H1 (cell line): ENCODE data around the gene KBTBD2. TPM values are rescaled to one million over a fixed set of nuclear protein-coding genes. Genes with fewer than 3 reads are reported as not detected.

Experiments used
- CTCF ChIA-PET: fragments of 300-600 bp; sonication (Branson Sonifier 250); formaldehyde crosslinking; loops from one replicate; lab custom pipeline; 2021; ENCODE audit not compliant: partially characterized antibody; lab: Charles Lee
- POLR2A ChIA-PET: fragments of 300-600 bp; sonication (Branson Sonifier 250); formaldehyde crosslinking; loops from one replicate; lab custom pipeline; 2021; ENCODE audit warnings: inconsistent platforms; ENCODE audit not compliant: partially characterized antibody; lab: Charles Lee
- DNase-seq, 2 experiments: peaks; one replicate each; pipeline versions ENCODE4 v3.0.0 to v3.0.0-alpha.2; 2010 to 2022; ENCODE audit warnings: low spot score in 2 of 2, low read depth in 1 of 2, mixed read lengths in 1 of 2
- FAIRE-seq: peaks from 2 replicates; lab custom pipeline; 2011; peaks lifted over from hg19 to GRCh38; lab: Jason Lieb, UNC
- H2AFZ ChIP-seq: 2 replicates; pipeline ENCODE4 v1.8.1; 2012; ENCODE audit warnings: low read length, inconsistent platforms
- H2AK5ac ChIP-seq: 2 replicates; pipeline ENCODE4 v1.6.1; 2013; ENCODE audit warnings: low read depth, low read length
- H2BK120ac ChIP-seq: replicated peaks from 2 replicates; pipeline ENCODE3; 2013; ENCODE audit warnings: low read depth, low read length, inconsistent platforms
- H2BK12ac ChIP-seq: 2 replicates; pipeline ENCODE4 v1.6.1; 2013; ENCODE audit warnings: low read depth, low read length
- H2BK15ac ChIP-seq: 2 replicates; pipeline ENCODE4 v1.6.1; 2013; ENCODE audit warnings: low read length
- H2BK20ac ChIP-seq: 2 replicates; pipeline ENCODE4 v1.6.1; 2013; ENCODE audit warnings: low read length
- H2BK5ac ChIP-seq: 2 replicates; pipeline ENCODE4 v1.6.1; 2013; ENCODE audit warnings: low read depth, low read length
- H3K14ac ChIP-seq: 2 replicates; pipeline ENCODE4 v1.6.1; 2013; ENCODE audit warnings: inconsistent platforms; ENCODE audit not compliant: insufficient read length
- H3K18ac ChIP-seq: 2 replicates; pipeline ENCODE4 v1.6.1; 2013; ENCODE audit warnings: low read length; ENCODE audit errors: extremely low read depth
- H3K23ac ChIP-seq: 2 replicates; pipeline ENCODE4 v1.6.1; 2013; ENCODE audit warnings: inconsistent platforms; ENCODE audit not compliant: insufficient read length
- H3K23me2 ChIP-seq: 2 replicates; pipeline ENCODE4 v1.6.1; 2013; ENCODE audit warnings: low read depth, low read length
- H3K27ac ChIP-seq: 2 replicates; pipeline ENCODE4 v1.6.1; 2011; ENCODE audit warnings: low read depth, low read length, inconsistent platforms
- H3K27me3 ChIP-seq, 4 experiments: replicated peaks in 1 of 4; 1 replicate in 1 of 4; 2 replicates in 3 of 4; pipeline versions ENCODE4 v1.6.1 to v1.8.1; 2011 to 2013; ENCODE audit warnings: low read length in 3 of 4, mild to moderate bottlenecking in 3 of 4, inconsistent platforms in 2 of 4, mixed read lengths in 2 of 4, moderate library complexity in 1 of 4; ENCODE audit not compliant: control insufficient read depth in 3 of 4, insufficient read depth in 3 of 4; ENCODE audit errors: extremely low read depth in 1 of 4
- H3K36me3 ChIP-seq, 4 experiments: 2 replicates each; pipeline versions ENCODE4 v1.6.1 to v1.8.1; 2011 to 2013; ENCODE audit warnings: mild to moderate bottlenecking in 4 of 4, low read length in 3 of 4, moderate library complexity in 2 of 4, control low read depth in 1 of 4, inconsistent platforms in 1 of 4; ENCODE audit not compliant: insufficient read depth in 4 of 4, control insufficient read depth in 2 of 4
- H3K4ac ChIP-seq: replicated peaks from 2 replicates; pipeline ENCODE3; 2013; ENCODE audit warnings: low read length, low read depth, mixed read lengths, inconsistent platforms; ENCODE audit not compliant: insufficient read length
- H3K4me1 ChIP-seq, 4 experiments: replicated peaks in 1 of 4; 1 replicate in 1 of 4; 2 replicates in 3 of 4; pipeline versions ENCODE4 v1.6.1 to v1.8.1; 2011 to 2013; ENCODE audit warnings: low read length in 3 of 4, inconsistent platforms in 2 of 4, mixed read lengths in 1 of 4; ENCODE audit not compliant: insufficient read depth in 4 of 4, control insufficient read depth in 3 of 4
- H3K4me2 ChIP-seq, 2 experiments: 2 replicates each; pipeline versions ENCODE4 v1.6.1 to v1.8.1; 2011 to 2013; ENCODE audit warnings: low read depth in 2 of 2, low read length in 2 of 2, control low read depth in 1 of 2, inconsistent platforms in 1 of 2, mild to moderate bottlenecking in 1 of 2; ENCODE audit not compliant: insufficient read depth in 1 of 2
- H3K4me3 ChIP-seq, 4 experiments: fragments of 200-600, 300-600 bp in 1 of 4; sonication (generic), shearing (Covaris generic), sonication (Bioruptor Twin) in 1 of 4; 2 replicates each; pipeline versions ENCODE4 v1.5.1 to v1.8.1; 2011 to 2016; ENCODE audit warnings: low read length in 4 of 4, low read depth in 3 of 4, control low read depth in 2 of 4, inconsistent platforms in 2 of 4, mild to moderate bottlenecking in 2 of 4, mixed read lengths in 1 of 4, moderate library complexity in 1 of 4; ENCODE audit not compliant: insufficient read depth in 2 of 4; ENCODE audit errors: extremely low read depth in 1 of 4
- H3K56ac ChIP-seq: replicated peaks from 2 replicates; pipeline ENCODE3; 2013; ENCODE audit warnings: low read depth, mild to moderate bottlenecking, mixed read lengths, low read length, inconsistent platforms; ENCODE audit not compliant: insufficient read length
- H3K79me1 ChIP-seq: 2 replicates; pipeline ENCODE4 v1.6.1; 2013; ENCODE audit warnings: low read depth, low read length, control low read depth
- H3K79me2 ChIP-seq, 2 experiments: 2 replicates each; pipeline versions ENCODE4 v1.6.1 to v1.8.1; 2012 to 2013; ENCODE audit warnings: low read length in 2 of 2, mild to moderate bottlenecking in 2 of 2, inconsistent platforms in 1 of 2; ENCODE audit not compliant: insufficient read depth in 2 of 2, control insufficient read depth in 1 of 2
- H3K9ac ChIP-seq, 4 experiments: replicated peaks in 1 of 4; 1 replicate in 1 of 4; 2 replicates in 3 of 4; pipeline versions ENCODE4 v1.6.1 to v1.8.1; 2011 to 2013; ENCODE audit warnings: low read depth in 3 of 4, low read length in 3 of 4, control low read depth in 2 of 4, mild to moderate bottlenecking in 2 of 4, moderate library complexity in 2 of 4, inconsistent platforms in 1 of 4; ENCODE audit errors: extremely low read depth in 1 of 4
- H3K9me3 ChIP-seq, 2 experiments: 2 replicates each; pipeline versions ENCODE4 v1.6.1 to v1.8.1; 2012 to 2013; ENCODE audit warnings: mild to moderate bottlenecking in 2 of 2, moderate library complexity in 2 of 2, control low read depth in 1 of 2, inconsistent platforms in 1 of 2, low read depth in 1 of 2, low read length in 1 of 2, mixed read lengths in 1 of 2; ENCODE audit not compliant: insufficient read depth in 2 of 2
- H4K20me1 ChIP-seq, 2 experiments: replicated peaks in 1 of 2; 2 replicates each; pipeline versions ENCODE3 to v1.8.1; 2011 to 2013; ENCODE audit warnings: inconsistent platforms in 2 of 2, low read length in 2 of 2, mild to moderate bottlenecking in 1 of 2; ENCODE audit not compliant: insufficient read depth in 2 of 2, control insufficient read depth in 1 of 2
- H4K5ac ChIP-seq: 2 replicates; pipeline ENCODE4 v1.6.1; 2013; ENCODE audit warnings: low read length, low read depth, mixed read lengths, inconsistent platforms; ENCODE audit not compliant: insufficient read length
- H4K8ac ChIP-seq: 2 replicates; pipeline ENCODE4 v1.8.0; 2013; ENCODE audit warnings: mild to moderate bottlenecking, moderate library complexity, low read length, inconsistent platforms; ENCODE audit not compliant: insufficient read depth; ENCODE audit errors: extremely low read depth
- H4K91ac ChIP-seq: replicated peaks from 2 replicates; pipeline ENCODE3; 2013; ENCODE audit warnings: low read length, mixed read lengths, inconsistent platforms; ENCODE audit not compliant: insufficient read length
- ATF2 ChIP-seq: IDR thresholded peaks from 2 replicates; pipeline ENCODE4 v1.6.1; 2012; ENCODE audit warnings: low read length, inconsistent platforms
- BACH1 ChIP-seq: IDR thresholded peaks from 2 replicates; pipeline ENCODE4 v1.6.1; 2012; ENCODE audit warnings: low read length, improper control_type of control experiment
- CBX8 ChIP-seq: fragments of 300-800, 300-1000 bp; sonication (generic); IDR thresholded peaks from 2 replicates; pipeline ENCODE4 v1.7.1; 2016; ENCODE audit warnings: low read depth, low read length, borderline replicate concordance
- EGR1 ChIP-seq: IDR thresholded peaks from 2 replicates; pipeline ENCODE4 v1.6.1; 2011; ENCODE audit warnings: low read depth, low read length, borderline replicate concordance
- NRF1 ChIP-seq: IDR thresholded peaks from 2 replicates; pipeline ENCODE4 v1.6.1; 2011; ENCODE audit warnings: mild to moderate bottlenecking, low read depth, low read length, improper control_type of control experiment
- POU5F1 ChIP-seq: IDR thresholded peaks from 2 replicates; pipeline ENCODE4 v1.6.1; 2011; ENCODE audit warnings: low read depth, mild to moderate bottlenecking, low read length, moderate library complexity
- RAD21 ChIP-seq, 2 experiments: IDR thresholded peaks in 1 of 2; conservative IDR thresholded peaks in 1 of 2; 2 replicates each; pipeline ENCODE4 v1.6.1; 2011; ENCODE audit warnings: low read depth in 2 of 2, low read length in 2 of 2, improper control_type of control experiment in 1 of 2, inconsistent platforms in 1 of 2, mild to moderate bottlenecking in 1 of 2, moderate library complexity in 1 of 2
- RFX5 ChIP-seq: IDR thresholded peaks from 2 replicates; pipeline ENCODE4 v1.6.1; 2011; ENCODE audit warnings: low read depth, low read length, improper control_type of control experiment, borderline replicate concordance
- RNF2 ChIP-seq: fragments of 200-900, 300-1000 bp; sonication (generic); IDR thresholded peaks from 2 replicates; pipeline ENCODE4 v1.7.1; 2016; ENCODE audit warnings: borderline replicate concordance, low read depth, mild to moderate bottlenecking, antibody characterized with exemption, low read length; ENCODE audit not compliant: poor library complexity, severe bottlenecking; ENCODE audit errors: missing control alignments
- SAP30 ChIP-seq: fragments of 300-600 bp; sonication (generic); IDR thresholded peaks from 2 replicates; pipeline ENCODE4 v1.7.1; 2012; ENCODE audit warnings: low read length, moderate library complexity, mild to moderate bottlenecking, inconsistent platforms; ENCODE audit not compliant: insufficient read depth, insufficient replicate concordance
- TEAD4 ChIP-seq: IDR thresholded peaks from 2 replicates; pipeline ENCODE4 v1.6.1; 2012; ENCODE audit warnings: low read depth, low read length, inconsistent platforms, mixed read lengths
- WGBS, 2 experiments: shearing (Covaris generic) in 1 of 2; methylation state at CpG; one replicate each; pipeline versions ENCODE4 v1.1.6 to v1.1.7; 2013 to 2015; ENCODE audit warnings: low lambda C conversion rate in 2 of 2, mixed read lengths in 2 of 2, inconsistent platforms in 1 of 2, low coverage in 1 of 2, missing lambda C conversion rate in 1 of 2; ENCODE audit not compliant: insufficient replicate concordance in 2 of 2, insufficient coverage in 1 of 2, insufficient read length in 1 of 2; ENCODE audit errors: extremely low coverage in 1 of 2, missing lambda C conversion rate in 1 of 2; 5-methylcytosine and 5-hydroxymethylcytosine counted together
- polyA plus RNA-seq, 7 experiments: library from polyadenylated mRNA; depleted of rRNA in 3 of 7; stranded (reverse) in 5 of 7; unstranded in 2 of 7; fragments of >200 nt in 5 of 7; fragments of 200-250 nt in 2 of 7; gene quantifications; 1 replicate in 5 of 7; 2 replicates in 1 of 7; 4 replicates in 1 of 7; pipeline versions ENCODE4 v1.2.1 to v1.2.3, GENCODE V29; 2011 to 2013; ENCODE audit warnings: missing spikeins in 2 of 7, mixed read lengths in 2 of 7
- total RNA-seq: library from RNA; stranded (reverse); fragmentation: NEBNext Ultra II Directional; extraction: Animal tissue kit (Norgen Biotek cat#: 25700); gene quantifications from 2 replicates; pipeline ENCODE4 v1.2.1, GENCODE V29; 2021

Gene KBTBD2
- total and polyA plus RNA-seq, 2 of the 8 experiments (the other 6 are each of a cell fraction or from before 2014, with no cell fraction given): 13.1 to 25.7 TPM

DNA sequence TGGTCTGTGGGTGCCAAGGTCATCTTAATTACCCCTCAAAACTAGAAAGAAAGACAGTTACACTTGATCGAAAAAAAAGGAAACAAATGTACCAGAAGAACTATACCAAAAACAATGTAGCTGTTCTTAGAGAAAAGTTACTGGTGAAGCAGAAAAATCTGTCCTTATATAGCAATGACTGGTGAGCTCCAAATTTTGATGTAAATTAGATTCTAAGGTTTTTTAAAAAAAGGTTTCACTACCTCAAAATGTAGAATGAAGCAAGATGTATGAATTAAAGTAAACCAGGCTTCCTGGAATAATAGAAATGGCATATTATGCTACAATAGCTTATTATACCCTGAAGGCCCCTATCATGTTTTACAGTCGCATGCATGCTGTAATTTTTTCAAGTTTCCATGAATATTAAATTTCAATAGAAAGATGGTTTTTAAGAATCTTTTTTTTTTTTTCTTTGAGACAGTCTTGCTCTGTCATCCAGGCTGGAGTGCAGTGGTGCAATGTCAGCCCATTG is 37.3 kb upstream of the KBTBD2 start:
- Histone ChIP-seq H2BK12ac (no peak overlapping the region), H2BK120ac (no peak overlapping the region), H3K79me1 (no peaks in the 10 kb centered on the region), H4K8ac (no peak overlapping the region), H3K4me2 (no peak overlapping the region), H4K91ac (no peak overlapping the region), H2AK5ac (no peak overlapping the region), H3K18ac (no peak overlapping the region), H2BK20ac (no peak overlapping the region), H3K36me3 (no peaks in the 10 kb centered on the region), H2BK15ac (no peak overlapping the region), H3K9me3 (no peaks in the 10 kb centered on the region), H4K5ac (no peak overlapping the region), H3K4ac (no peak overlapping the region), H3K27me3 (peaks cover 2 to 17% (median 4%) of the 10 kb centered on the region in 4 experiments; a peak in 6 of 7 replicates), H3K23ac (no peak overlapping the region), H3K14ac (no peak overlapping the region), H3K27ac (no peak overlapping the region), H4K20me1 (peaks cover 0 to 1% of the 10 kb centered on the region in 2 experiments), H2AFZ (no peak overlapping the region), H3K56ac (no peak overlapping the region), H3K23me2 (no peaks in the 10 kb centered on the region), H3K9ac (no peak overlapping the region), H3K79me2 (no peaks in the 10 kb centered on the region), H2BK5ac (no peak overlapping the region), H3K4me3 (no peak overlapping the region), H3K4me1 (no peaks in the 10 kb centered on the region)
- CTCF ChIA-PET: interaction anchor here (0.8 to 4.0 kb wide), 7 partner anchors 11 to 180 kb away, joined by 3 to 18 read pairs (median 3); partner anchors contain the start of gene RP9
- FAIRE-seq (no peak), DNase-seq (no peak)
- POLR2A ChIA-PET: no interaction called here
- 74% methylated on average over 2 of the region's 2 CpGs; no CpG with 5 or more reads in 1 of the 2 experiments for WGBS, 2 experiments
- TF ChIP-seq POU5F1: no peak
- no peak for TF ChIP-seq SAP30
- TF ChIP-seq RAD21 (IDR thresholded peaks at IDR 0.05 in 1 of 2, conservative IDR thresholded peaks at IDR 0.05 in 1 of 2; ENCODE audit: low read depth in 2 of 2, low read length in 2 of 2): no peak
- TF ChIP-seq RFX5: no peak
- no peak for TF ChIP-seq TEAD4
- no peak for TF ChIP-seq EGR1
- TF ChIP-seq CBX8: no peak
- no peak for TF ChIP-seq RNF2
- no peak for TF ChIP-seq ATF2
- no peak for TF ChIP-seq BACH1
- no peak for TF ChIP-seq NRF1
